ENCODE data around the gene DYRK1A.

Gene DYRK1A

DNA sequence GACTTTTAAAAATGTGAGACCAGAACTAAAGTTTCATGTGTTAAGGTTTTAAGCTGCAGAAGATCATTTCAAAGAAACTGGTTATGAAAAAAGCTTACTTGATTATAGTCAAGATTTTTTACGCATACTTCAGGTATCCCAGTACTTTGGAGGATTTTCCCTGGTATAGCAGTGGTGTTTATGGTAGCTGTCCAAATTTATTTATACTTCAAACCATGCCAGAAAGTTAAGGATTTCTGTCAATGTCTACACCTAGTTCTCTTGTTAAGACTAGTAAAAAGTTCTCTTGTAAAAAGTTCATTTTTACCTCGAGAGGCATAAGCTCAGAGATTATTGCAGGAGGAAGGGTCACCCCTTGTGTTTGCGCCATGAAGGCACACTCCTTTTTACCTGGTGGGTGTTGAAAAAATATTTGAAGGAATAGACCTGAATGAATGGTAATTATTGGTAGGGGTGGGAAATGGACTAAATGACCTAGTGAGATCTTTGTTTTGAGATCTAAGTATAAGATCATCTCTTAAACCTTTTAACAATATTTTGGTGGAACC, 2.8 kb downstream of the DYRK1A start:
- ATAC-seq = no peak
- TF ChIP-seq OSR1 (CRISPR knock-in tag; IDR thresholded peaks at IDR 0.05) (no peak), ARNTL (CRISPR knock-in tag; IDR thresholded peaks at IDR 0.05; ENCODE audit: borderline replicate concordance, low read depth) (no peak), ZNF8 (CRISPR knock-in tag; IDR thresholded peaks at IDR 0.05) (no peak), ISL1 (CRISPR knock-in tag; IDR thresholded peaks at IDR 0.05) (no peak), ZNF565 (CRISPR knock-in tag; conservative IDR thresholded peaks at IDR 0.05; ENCODE audit: low read depth) (no peak), ZC3H10 (CRISPR knock-in tag; IDR thresholded peaks at IDR 0.05) (no peak), RARB (CRISPR knock-in tag; IDR thresholded peaks at IDR 0.05) (no peak), SNAI2 (CRISPR knock-in tag; IDR thresholded peaks at IDR 0.05) (no peak), ZFP30 (CRISPR knock-in tag; IDR thresholded peaks at IDR 0.05) (no peak)
- TF ChIP-seq, protein P1, sequence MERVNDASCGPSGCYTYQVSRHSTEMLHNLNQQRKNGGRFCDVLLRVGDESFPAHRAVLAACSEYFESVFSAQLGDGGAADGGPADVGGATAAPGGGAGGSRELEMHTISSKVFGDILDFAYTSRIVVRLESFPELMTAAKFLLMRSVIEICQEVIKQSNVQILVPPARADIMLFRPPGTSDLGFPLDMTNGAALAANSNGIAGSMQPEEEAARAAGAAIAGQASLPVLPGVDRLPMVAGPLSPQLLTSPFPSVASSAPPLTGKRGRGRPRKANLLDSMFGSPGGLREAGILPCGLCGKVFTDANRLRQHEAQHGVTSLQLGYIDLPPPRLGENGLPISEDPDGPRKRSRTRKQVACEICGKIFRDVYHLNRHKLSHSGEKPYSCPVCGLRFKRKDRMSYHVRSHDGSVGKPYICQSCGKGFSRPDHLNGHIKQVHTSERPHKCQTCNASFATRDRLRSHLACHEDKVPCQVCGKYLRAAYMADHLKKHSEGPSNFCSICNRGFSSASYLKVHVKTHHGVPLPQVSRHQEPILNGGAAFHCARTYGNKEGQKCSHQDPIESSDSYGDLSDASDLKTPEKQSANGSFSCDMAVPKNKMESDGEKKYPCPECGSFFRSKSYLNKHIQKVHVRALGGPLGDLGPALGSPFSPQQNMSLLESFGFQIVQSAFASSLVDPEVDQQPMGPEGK (CRISPR knock-in tag; IDR thresholded peaks at IDR 0.05; ENCODE audit: borderline replicate concordance) = no peak
- TF ChIP-seq, protein P2, sequence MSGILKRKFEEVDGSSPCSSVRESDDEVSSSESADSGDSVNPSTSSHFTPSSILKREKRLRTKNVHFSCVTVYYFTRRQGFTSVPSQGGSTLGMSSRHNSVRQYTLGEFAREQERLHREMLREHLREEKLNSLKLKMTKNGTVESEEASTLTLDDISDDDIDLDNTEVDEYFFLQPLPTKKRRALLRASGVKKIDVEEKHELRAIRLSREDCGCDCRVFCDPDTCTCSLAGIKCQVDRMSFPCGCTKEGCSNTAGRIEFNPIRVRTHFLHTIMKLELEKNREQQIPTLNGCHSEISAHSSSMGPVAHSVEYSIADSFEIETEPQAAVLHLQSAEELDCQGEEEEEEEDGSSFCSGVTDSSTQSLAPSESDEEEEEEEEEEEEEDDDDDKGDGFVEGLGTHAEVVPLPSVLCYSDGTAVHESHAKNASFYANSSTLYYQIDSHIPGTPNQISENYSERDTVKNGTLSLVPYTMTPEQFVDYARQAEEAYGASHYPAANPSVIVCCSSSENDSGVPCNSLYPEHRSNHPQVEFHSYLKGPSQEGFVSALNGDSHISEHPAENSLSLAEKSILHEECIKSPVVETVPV (CRISPR knock-in tag; IDR thresholded peaks at IDR 0.05) = no peak
- TF ChIP-seq, protein P3, sequence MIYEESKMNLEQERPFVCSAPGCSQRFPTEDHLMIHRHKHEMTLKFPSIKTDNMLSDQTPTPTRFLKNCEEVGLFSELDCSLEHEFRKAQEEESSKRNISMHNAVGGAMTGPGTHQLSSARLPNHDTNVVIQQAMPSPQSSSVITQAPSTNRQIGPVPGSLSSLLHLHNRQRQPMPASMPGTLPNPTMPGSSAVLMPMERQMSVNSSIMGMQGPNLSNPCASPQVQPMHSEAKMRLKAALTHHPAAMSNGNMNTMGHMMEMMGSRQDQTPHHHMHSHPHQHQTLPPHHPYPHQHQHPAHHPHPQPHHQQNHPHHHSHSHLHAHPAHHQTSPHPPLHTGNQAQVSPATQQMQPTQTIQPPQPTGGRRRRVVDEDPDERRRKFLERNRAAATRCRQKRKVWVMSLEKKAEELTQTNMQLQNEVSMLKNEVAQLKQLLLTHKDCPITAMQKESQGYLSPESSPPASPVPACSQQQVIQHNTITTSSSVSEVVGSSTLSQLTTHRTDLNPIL (CRISPR knock-in tag; IDR thresholded peaks at IDR 0.05; ENCODE audit: low read depth) = no peak

DNA sequence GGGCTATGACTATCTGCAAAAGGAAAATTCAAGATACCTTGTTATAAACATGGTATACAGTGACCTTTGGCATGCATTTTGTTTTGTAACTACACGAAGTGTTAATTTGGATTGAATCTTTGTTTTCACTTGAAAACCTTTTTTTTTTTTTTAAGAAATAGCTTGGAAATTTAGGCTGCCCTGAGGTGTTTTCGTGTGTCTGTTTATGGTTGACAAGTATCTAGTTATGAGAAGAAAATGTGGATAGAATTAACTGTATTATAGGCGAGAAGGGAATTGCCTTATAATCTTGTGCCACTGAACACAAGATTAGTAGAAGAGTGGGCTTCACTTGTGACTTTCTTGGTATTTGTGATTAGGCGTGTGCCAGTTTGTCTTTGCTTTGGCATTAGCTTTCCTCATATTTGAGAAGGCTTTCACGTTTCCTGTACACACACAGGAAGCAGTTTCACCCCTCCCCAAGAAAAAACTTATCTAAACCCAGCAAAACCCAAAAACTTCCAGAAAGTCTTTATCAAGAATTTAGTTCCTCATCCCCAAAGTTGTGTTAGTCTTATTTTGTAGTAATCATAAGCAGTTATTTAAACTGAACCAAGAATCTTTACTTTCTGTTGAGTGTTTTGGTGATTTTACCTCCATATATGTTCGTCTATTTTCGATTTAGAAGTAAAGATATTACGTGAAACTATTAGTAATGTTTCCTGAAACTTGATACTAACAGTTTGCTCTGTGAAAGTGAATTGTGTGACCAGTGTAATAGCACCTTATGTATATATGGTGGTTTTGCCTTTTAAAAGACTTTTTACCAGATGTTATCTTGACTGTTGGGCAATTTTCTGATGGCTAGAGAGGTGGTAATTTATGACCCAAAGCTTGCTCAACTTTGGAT, 3.8 kb downstream of the DYRK1A start:
- 0 out of 2 replicates have a peak, but pooled peaks have one; percentile 36 for TF ChIP-seq ZFP3 (CRISPR knock-in tag; IDR thresholded peaks at IDR 0.05)
- TF ChIP-seq, protein P3 (CRISPR knock-in tag; IDR thresholded peaks at IDR 0.05; ENCODE audit: low read depth) = no peak
- no peak for ATAC-seq

DNA sequence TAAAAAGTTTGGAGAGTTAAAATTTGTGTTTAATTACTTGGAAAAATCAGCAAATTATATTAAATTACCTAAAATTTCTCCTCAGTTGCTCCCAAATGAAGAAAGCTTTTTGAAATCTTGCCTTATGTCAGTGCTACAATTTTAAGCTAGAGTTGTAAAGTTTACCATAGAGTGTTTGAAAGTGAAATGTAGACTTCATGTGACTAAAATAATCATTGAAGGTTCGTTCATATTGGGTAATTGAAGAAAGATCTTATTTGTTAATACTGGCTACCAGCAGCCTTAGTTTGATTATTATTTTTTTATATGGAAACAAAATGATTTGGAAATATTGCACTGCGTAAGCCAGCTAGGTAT, 4.4 kb downstream of the DYRK1A start:
- no peak for TF ChIP-seq SNAI2 (CRISPR knock-in tag; IDR thresholded peaks at IDR 0.05)
- no peak for TF ChIP-seq ZFP3 (CRISPR knock-in tag; IDR thresholded peaks at IDR 0.05)
- TF ChIP-seq BACH2 (CRISPR knock-in tag; IDR thresholded peaks at IDR 0.05; ENCODE audit: borderline replicate concordance) = no peak
- no peak for TF ChIP-seq ZNF565 (CRISPR knock-in tag; conservative IDR thresholded peaks at IDR 0.05; ENCODE audit: low read depth)
- TF ChIP-seq ZNF70 (CRISPR knock-in tag; IDR thresholded peaks at IDR 0.05) = no peak
- no peak for TF ChIP-seq GLIS3 (CRISPR knock-in tag; IDR thresholded peaks at IDR 0.05)
- TF ChIP-seq ZFP30 (CRISPR knock-in tag; IDR thresholded peaks at IDR 0.05) = no peak
- TF ChIP-seq, protein P4, sequence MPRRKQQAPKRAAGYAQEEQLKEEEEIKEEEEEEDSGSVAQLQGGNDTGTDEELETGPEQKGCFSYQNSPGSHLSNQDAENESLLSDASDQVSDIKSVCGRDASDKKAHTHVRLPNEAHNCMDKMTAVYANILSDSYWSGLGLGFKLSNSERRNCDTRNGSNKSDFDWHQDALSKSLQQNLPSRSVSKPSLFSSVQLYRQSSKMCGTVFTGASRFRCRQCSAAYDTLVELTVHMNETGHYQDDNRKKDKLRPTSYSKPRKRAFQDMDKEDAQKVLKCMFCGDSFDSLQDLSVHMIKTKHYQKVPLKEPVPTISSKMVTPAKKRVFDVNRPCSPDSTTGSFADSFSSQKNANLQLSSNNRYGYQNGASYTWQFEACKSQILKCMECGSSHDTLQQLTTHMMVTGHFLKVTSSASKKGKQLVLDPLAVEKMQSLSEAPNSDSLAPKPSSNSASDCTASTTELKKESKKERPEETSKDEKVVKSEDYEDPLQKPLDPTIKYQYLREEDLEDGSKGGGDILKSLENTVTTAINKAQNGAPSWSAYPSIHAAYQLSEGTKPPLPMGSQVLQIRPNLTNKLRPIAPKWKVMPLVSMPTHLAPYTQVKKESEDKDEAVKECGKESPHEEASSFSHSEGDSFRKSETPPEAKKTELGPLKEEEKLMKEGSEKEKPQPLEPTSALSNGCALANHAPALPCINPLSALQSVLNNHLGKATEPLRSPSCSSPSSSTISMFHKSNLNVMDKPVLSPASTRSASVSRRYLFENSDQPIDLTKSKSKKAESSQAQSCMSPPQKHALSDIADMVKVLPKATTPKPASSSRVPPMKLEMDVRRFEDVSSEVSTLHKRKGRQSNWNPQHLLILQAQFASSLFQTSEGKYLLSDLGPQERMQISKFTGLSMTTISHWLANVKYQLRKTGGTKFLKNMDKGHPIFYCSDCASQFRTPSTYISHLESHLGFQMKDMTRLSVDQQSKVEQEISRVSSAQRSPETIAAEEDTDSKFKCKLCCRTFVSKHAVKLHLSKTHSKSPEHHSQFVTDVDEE (CRISPR knock-in tag; IDR thresholded peaks at IDR 0.05) = no peak
- TF ChIP-seq ZC3H10 (CRISPR knock-in tag; IDR thresholded peaks at IDR 0.05) = no peak
- ATAC-seq = no peak
